ENCODE results near the gene DBNDD2.
A peak's percentile ranks its signal among the peaks of the same experiment; 100 is the strongest.

The DBNDD2 gene, protein sequence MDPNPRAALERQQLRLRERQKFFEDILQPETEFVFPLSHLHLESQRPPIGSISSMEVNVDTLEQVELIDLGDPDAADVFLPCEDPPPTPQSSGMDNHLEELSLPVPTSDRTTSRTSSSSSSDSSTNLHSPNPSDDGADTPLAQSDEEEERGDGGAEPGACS

DNA sequence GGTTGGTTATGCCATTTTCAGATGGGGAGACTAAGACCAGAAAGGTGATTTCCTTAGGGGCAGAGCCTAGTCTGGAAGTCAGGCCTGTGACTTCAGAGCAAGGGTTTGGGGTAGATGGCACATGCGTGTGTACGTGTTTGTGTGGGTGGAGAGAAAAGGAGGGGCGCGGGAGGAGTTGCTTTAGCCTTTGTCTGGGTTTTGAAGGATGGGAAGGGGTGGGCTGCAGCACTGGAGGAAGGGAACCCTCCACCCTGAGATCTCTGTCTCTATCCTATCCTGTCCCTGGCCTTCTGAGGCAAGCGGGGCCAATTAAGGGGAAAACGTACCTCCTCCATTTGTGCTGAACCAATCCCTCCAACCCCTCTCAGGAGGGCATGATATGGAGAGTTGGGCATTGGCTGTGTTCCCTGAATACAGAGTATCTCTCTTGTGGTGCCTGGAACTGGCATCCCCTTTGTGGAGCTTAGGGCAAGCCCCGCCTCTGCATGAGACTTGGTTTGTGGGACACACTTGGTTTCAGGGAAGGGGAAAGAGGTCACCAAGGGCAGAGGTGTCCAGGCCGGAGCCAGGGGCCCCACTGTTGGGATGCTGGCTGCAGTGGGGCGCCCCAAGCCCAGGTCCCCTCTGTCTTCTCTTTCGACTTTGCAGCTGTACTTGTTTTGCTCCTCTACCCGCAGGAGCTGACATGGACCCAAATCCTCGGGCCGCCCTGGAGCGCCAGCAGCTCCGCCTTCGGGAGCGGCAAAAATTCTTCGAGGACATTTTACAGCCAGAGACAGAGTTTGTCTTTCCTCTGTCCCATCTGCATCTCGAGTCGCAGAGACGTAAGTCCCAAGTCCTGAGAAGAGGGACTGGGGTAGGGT, at the start of gene DBNDD2:
DBNDD2 (plus strand) TSS at position 507 of the 863 bp plus-strand sequence; CDS start at position 686, 179 bp downstream.
- DNase-seq, result no peak
- TF ChIP-seq POLR2A (IDR thresholded peaks at IDR 0.05; ENCODE audit: low read length), result no peak

DNA sequence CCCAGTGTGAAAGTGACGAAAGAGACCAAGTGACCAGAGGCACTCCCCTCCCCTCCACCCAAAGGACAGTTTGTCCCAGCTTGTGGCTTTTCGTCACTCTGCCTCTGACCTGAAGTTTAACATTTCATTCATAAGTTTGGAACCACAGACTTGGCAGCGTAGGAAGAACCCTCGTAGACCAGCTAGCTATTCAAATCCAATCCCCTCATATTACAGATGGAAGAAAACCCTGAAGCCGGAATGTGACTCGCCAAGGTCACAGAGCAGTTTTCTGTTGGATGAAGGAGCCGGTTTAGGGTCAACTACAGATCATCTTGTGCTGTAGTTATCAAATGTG, 49.1 kb upstream of the DBNDD2 start:
- DNase-seq, result no peak

DNA sequence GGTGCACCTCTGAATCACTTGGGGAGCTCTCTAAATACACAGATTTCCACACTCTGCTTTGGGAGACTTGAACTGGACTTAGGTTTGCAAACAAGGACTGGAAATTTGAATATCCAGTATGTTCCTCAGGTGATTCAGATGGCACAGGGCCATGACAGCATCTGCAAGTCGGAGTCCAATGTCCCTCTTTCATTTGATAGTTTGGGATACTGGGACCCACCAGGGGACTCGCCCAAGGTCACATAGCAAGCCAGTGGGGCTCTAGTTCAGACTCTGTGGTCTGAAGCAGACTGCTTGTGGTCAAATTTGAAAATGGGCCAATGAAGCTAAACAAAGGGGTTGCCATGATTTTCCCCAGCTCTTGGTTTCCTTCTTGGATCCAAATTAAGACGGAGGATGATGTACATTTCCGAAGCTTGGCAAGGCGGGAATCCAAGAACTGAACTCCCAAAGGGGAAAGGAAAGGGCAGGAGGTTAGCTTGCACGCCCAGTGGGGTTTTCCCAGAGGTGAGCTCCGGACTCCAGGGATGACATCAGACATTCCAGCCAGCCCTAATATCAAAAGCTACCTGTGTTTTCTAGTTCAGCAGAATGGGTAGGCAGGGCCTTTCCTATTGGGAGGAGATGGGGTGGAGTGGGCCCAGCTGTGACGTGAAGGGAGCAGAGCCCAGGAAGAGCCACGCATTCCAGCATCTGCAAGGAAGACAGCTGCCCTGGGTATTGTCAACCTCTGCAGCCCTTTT, 48.5 kb upstream of the DBNDD2 start:
- DNase-seq, result no peak
- no peak for TF ChIP-seq POLR2A (IDR thresholded peaks at IDR 0.05; ENCODE audit: low read length)
- no peak for TF ChIP-seq GATA1 (IDR thresholded peaks at IDR 0.05; ENCODE audit: low read depth, low read length)

More for the DNA sequence above, 49.1 kb upstream of the DBNDD2 start:
- TF ChIP-seq POLR2A (IDR thresholded peaks at IDR 0.05; ENCODE audit: low read length), result no peak
- TF ChIP-seq GATA1 (IDR thresholded peaks at IDR 0.05; ENCODE audit: low read depth, low read length), result no peak

DNA sequence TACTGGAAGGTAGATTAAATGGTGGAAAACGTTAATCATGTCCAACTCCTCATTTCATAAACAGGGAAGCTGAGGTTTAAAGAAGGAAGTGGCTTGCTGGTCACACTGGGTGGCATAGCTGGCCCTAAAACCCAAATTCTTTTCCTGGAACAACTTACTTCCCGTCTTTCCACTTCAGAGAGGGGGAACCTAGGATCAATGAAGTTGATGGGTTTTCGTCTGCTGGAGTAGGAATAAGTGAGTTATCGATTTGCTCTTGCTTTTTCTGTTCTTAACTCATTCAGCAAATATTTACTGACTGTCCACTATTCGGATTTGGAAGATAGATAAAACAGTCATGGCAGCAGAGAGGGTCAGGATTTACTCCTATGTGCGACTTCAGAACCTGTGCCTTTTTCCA, 46.3 kb upstream of the DBNDD2 start:
- no peak for DNase-seq
- TF ChIP-seq POLR2A (IDR thresholded peaks at IDR 0.05; ENCODE audit: low read length) (no peak), GATA1 (IDR thresholded peaks at IDR 0.05; ENCODE audit: low read depth, low read length) (no peak)

DNA sequence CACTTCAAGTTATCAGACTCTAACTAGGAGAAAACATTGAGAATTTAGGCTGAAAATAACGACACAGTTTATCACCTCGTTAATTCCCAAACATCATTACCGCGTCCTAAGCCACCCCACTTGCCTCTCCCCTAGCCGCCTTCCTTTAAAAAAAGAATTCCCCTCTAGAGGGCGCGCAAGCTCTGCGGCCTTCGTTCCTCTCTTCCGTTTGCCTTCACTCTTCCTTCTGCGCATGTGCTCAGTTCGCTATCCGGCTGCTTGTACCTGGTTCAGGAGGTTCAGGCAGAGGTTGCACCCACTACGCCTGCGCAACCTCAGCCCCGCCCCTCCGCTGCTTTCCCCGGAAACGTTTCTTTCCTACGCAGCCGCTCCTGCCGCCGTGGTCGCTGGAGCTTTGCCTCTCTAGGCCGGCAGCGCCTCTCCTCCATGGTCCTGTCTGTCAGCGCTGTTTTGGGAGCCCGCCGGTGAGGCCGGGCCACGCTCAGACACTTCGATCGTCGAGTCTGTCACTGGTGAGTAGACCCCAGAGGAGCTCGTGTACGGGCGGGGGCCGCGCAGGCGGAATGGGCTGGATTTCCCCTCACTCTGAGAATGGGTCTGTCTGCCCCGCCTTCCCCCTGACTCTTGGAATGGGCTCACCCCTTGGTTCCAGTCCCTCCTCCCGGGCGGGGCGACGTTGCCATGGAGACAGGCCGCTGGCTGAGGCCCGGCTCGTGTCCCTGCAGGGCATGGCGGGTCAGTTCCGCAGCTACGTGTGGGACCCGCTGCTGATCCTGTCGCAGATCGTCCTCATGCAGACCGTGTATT, 45.1 kb upstream of the DBNDD2 start, which contains the start of gene SYS1:
SYS1 (plus strand) TSS at position 353 of the 807 bp plus-strand sequence; CDS start at position 729, 376 bp downstream.
- DNase-seq, result peak; percentile 99 to 100
- TF ChIP-seq GATA1 (IDR thresholded peaks at IDR 0.05; ENCODE audit: low read depth, low read length) (no peak), POLR2A (IDR thresholded peaks at IDR 0.05; ENCODE audit: low read length) (peak; percentile 83)

DNA sequence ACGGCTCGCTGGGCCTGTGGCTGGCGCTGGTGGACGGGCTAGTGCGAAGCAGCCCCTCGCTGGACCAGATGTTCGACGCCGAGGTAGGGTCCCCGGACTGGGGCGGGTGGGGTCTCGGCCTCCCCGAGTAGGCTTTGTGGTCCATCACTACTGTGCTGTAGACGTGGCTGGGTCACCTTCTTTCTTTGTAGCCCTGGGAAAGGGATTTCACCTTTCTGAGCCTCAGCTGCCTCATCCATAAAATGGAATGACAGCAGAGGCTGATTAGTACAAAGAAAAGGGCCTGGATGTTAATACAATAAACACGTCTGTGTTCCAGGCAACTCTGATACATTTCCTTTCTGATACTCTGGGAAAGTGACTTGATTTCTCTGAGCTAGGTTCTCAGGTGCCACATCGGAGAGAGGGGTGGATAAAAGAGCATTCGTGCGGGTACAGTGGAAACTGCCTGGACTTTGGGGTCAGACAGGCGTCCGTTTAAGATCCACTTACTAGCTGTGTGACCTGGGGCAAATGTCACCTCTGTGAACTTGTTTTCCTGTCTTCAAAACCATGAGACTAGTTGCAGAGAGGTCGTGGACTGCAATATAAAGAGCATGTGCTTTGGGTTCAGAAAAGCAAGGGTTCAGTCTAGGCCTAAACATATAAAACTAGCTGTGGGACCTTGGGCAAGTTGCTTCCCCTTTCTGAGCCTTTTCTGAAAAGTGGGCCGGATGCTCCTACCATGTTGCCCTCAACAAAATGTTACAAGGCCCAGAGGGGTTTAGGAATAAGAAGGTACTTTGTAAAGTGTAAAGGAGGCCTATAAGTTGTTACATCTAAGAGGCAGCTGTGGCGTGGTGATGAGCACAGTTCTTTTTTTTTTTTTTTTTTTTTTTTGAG, 44.2 kb upstream of the DBNDD2 start:
- peak in 1 of 2 experiments; percentile 23 for DNase-seq
- TF ChIP-seq POLR2A (IDR thresholded peaks at IDR 0.05; ENCODE audit: low read length) (no peak), GATA1 (IDR thresholded peaks at IDR 0.05; ENCODE audit: low read depth, low read length) (no peak)

DNA sequence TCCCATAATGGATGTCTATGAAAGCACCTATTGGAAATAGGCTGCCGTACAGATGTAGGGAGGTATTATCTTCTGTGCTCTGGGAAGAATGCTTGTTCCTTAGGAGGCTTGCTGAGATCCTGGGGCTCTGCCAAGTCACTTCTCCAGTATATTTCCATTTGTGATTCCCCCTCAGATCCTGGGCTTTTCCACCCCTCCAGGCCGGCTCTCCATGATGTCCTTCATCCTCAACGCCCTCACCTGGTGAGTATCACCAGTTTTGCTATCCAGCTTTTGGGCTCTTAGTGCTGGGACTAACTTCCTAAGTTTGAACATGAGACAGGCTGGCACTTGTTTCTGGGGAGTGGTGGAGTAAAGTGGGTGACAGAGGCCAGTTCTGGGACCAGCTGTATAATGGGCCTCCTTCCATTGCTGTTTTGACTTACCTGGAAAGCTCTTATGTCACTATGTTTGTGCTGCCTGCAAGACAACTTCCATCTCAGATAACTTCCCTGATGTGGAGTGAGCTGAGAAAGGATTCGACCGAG, 42.6 kb upstream of the DBNDD2 start:
- no peak for DNase-seq
- no peak for TF ChIP-seq GATA1 (IDR thresholded peaks at IDR 0.05; ENCODE audit: low read depth, low read length)
- no peak for TF ChIP-seq POLR2A (IDR thresholded peaks at IDR 0.05; ENCODE audit: low read length)

DNA sequence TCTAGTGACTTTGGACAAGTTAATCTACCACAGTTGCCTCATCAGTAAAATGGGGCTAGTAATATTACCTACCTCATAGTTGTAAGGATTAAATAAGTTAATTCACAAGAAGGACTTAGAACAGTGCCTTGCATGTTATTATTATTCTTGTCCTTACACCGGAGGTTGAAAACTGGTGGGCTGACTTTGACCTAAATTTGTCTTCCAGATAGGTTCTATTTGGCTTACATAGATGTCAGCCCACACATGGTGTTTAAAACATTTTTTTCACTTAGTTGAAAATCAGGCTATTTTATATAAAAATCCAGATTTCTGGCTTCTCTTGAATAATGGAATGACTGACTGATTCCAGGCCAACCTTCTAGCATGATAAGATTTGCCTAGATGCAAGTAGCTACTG, 41.9 kb upstream of the DBNDD2 start:
- DNase-seq, result no peak
- no peak for TF ChIP-seq GATA1 (IDR thresholded peaks at IDR 0.05; ENCODE audit: low read depth, low read length)

DNA sequence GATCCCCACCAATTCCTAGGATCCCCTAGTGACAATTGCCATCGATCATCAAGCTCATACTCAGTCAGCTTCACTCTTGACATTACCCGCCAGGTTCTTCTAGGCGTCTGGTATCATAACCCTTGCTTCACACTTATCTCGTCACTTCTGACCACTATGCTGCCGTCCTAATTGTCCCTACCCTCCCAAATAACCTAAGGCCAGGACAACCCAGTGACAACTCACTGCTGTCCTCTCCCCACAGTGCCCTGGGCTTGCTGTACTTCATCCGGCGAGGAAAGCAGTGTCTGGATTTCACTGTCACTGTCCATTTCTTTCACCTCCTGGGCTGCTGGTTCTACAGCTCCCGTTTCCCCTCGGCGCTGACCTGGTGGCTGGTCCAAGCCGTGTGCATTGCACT, 41.5 kb upstream of the DBNDD2 start:
- TF ChIP-seq GATA1 (IDR thresholded peaks at IDR 0.05; ENCODE audit: low read depth, low read length), result no peak
- TF ChIP-seq POLR2A (IDR thresholded peaks at IDR 0.05; ENCODE audit: low read length), result no peak
- no peak for DNase-seq

DNA sequence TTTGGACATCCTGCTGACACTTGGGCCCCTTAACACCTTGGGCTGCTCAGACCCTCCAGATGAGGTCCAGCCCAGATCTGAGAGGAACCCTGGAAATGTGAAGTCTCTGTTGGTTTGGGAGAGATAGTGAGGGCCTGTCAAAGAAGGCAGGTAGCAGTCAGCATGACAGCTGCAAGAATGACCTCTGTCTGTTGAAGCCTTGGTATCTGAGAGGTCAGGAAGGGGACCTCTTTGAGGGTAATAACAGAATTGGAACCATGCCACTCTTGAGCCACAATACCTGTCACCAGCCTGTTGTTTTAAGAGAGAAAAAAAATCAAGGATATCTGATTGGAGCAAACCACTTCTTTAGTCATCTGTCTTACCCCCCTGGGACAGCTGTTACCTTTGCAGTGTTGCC, 41.0 kb upstream of the DBNDD2 start:
- no peak for DNase-seq
- TF ChIP-seq GATA1 (IDR thresholded peaks at IDR 0.05; ENCODE audit: low read depth, low read length), result no peak
- TF ChIP-seq POLR2A (IDR thresholded peaks at IDR 0.05; ENCODE audit: low read length), result no peak

DNA sequence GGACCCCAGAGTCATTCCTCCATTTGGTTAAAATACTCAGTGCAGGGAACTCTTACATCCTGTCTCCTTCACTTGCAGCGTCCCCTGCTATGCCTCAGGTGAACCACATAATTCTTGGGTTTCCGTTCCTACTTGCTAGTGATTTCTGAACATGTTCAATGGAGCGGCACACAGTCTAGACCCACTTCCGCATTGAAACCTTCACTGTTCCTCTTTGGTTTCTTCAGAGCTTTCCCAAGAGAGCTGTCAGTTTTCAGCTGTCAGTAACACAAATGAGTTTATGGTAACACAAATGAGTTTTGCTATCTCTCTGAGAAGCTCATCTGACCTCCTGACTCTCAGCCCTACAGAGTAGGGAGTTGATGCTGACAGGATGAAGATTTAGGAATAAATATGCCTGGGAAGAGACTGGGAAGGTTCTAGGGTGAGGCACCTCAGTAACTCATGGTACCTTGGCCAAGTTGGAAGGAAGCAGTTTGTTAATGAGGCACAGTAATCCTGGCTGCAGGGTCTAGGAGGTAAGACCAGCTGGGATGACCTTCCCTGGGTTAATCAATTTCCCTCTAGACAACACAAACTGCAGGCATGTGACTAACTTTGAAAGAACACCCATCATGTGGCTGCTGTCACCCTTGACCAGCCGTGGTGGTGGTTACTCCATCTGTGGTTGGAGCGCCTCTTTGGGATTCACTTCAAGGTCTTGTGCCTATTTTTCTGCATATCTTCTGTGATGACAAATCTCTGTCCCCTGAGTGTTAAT, 39.7 kb upstream of the DBNDD2 start:
- no peak for DNase-seq

More for the DNA sequence above, 39.7 kb upstream of the DBNDD2 start:
- TF ChIP-seq GATA1 (IDR thresholded peaks at IDR 0.05; ENCODE audit: low read depth, low read length), result no peak
- TF ChIP-seq POLR2A (IDR thresholded peaks at IDR 0.05; ENCODE audit: low read length), result no peak

Data from erythroblast (primary cell).